GM21528 (cell line): Measurements from ENCODE around the gene RNF217.
"Not testable (repeated sequence)": the region's sequence is repeated elsewhere in the genome, so short reads cannot be mapped to it uniquely, and the experiment has no call there.

Source experiments
- ATAC-seq: cut with Tn5 transposase; IDR thresholded peaks from one replicate; pipeline ENCODE4 v1.9.1; 2021; ENCODE audit warnings: mild to moderate bottlenecking, moderate library complexity; ENCODE audit not compliant: unreplicated experiment, low FRiP score

RNF217 gene

GRCh38 chr6:125050663-125051318 is 88.6 kb downstream of the RNF217 start:
- no peak for ATAC-seq

- ATAC-seq: no peak
These were observed 91.6 kb downstream of the RNF217 start for GRCh38 chr6:125053809-125054208.

- no peak for ATAC-seq
These were observed 92.1 kb downstream of the RNF217 start for GRCh38 chr6:125054331-125054730.

- no peak for ATAC-seq
These were observed 95.4 kb downstream of the RNF217 start for GRCh38 chr6:125057392-125058246.

- no peak for ATAC-seq
These were observed 96.3 kb downstream of the RNF217 start for GRCh38 chr6:125058546-125058945.

- ATAC-seq: no peak
These were observed 101.1 kb downstream of the RNF217 start for GRCh38 chr6:125063307-125063706.

- no peak for ATAC-seq
These were observed 103.9 kb downstream of the RNF217 start for GRCh38 chr6:125066140-125066539.

- no peak for ATAC-seq
These were observed 104.7 kb downstream of the RNF217 start for GRCh38 chr6:125066964-125067363.

GRCh38 chr6:125067552-125067951 is 105.3 kb downstream of the RNF217 start:
- ATAC-seq: no peak

- no peak for ATAC-seq
These were observed 110.8 kb downstream of the RNF217 start for GRCh38 chr6:125073071-125073470.

- no peak for ATAC-seq
These were observed 111.9 kb downstream of the RNF217 start for GRCh38 chr6:125074120-125074519.

- ATAC-seq: not testable (repeated sequence)
These were observed 112.8 kb downstream of the RNF217 start for GRCh38 chr6:125075073-125075472.

- ATAC-seq: no peak
These were observed 113.7 kb downstream of the RNF217 start for GRCh38 chr6:125075741-125076481.

GRCh38 chr6:125076482-125076742 is 114.2 kb downstream of the RNF217 start:
- ATAC-seq: no peak

GRCh38 chr6:125077453-125077852 is 115.2 kb downstream of the RNF217 start:
- no peak for ATAC-seq

- ATAC-seq: no peak
These were observed 116.5 kb downstream of the RNF217 start for GRCh38 chr6:125078602-125079321.

- ATAC-seq: no peak
These were observed 120.9 kb downstream of the RNF217 start for GRCh38 chr6:125082908-125083683.

- ATAC-seq: no peak
These were observed 121.4 kb downstream of the RNF217 start for GRCh38 chr6:125083684-125083990.

GRCh38 chr6:125086716-125087115 is 124.5 kb downstream of the RNF217 start:
- no peak for ATAC-seq

GRCh38 chr6:125088963-125089362 is 126.7 kb downstream of the RNF217 start:
- no peak for ATAC-seq
